Epidermal melanocyte (primary cell): Measurements from ENCODE around the gene HRCT1.
"Not testable (repeated sequence)": the region's sequence is repeated elsewhere in the genome, so short reads cannot be mapped to it uniquely, and the experiment has no call there.

Source experiments
- DNase-seq: peaks from one replicate; pipeline ENCODE4 v3.0.0; 2011; ENCODE audit warnings: low spot score; ENCODE audit not compliant: insufficient read length

Gene HRCT1

DNA sequence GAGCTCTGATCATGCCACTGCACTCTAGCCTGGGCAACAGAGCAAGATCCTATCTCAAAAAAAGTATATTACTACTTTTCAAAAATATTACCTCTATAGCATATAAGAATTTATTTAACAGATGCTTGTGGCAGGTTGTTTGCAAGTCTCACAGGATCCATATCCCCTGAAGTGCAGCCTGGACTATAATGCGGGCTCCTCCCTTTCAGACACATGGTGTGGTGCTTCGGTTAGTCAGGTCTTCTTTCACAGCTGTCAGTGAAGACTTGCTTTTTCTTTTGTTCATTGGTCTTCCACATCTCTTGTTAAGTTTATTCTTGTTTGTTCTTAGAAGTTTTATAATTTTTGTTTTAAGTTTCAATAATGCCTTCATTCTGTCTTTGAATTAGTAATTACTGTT is 9.4 kb upstream of the HRCT1 start:
- no peak for DNase-seq

DNA sequence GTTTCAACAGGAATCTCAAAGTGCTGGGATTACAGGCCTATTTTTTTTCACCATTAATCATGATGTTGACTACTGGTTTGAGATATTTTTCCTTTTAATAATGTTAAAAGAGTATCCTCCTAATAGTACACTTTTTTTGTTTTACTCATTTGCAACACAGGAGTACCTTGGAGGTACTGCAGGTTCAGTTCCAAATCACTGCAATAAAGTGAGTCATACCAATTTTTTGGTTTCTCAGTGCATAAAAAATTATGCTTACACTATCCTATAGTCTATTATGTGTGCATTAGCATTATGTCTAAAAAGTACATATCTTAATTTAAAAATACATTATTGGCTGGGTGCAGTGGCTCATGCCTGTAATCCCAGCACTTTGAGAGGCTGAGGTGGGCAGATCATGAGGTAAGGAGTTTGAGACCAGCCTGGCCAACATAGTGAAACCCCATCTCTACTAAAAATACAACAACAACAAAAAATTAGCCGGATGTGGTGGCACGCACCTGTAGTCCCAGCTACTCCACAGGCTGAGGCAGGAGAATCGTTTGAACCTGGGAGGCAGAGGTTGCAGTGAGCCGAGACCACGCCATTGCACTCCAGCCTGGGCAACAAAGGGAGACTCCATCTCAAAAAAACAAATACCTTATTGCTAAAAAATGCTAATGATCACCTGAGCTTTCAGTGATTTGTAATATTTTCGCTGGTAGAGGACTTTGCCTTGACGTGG is 8.5 kb upstream of the HRCT1 start:
- DNase-seq, result not testable (repeated sequence)

DNA sequence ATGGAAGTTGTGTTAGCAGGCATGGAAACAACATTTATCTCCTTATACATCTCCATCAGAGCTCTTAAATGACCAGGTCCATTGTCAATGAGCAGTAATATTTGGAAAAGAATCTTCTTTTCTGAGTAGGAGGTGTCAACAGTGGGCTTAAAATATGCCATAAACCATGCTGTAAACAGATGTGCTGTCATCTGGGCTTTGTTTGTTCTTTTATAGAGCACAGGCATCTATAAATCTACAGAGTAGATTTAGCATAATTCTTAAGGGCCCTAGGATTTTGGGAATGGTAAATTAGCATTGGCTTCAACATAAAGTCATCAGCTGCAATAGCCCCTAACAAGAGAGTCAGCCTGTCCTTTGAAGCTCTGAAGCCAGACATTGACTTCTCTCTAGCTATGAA is 7.7 kb upstream of the HRCT1 start:
- DNase-seq, result no peak

DNA sequence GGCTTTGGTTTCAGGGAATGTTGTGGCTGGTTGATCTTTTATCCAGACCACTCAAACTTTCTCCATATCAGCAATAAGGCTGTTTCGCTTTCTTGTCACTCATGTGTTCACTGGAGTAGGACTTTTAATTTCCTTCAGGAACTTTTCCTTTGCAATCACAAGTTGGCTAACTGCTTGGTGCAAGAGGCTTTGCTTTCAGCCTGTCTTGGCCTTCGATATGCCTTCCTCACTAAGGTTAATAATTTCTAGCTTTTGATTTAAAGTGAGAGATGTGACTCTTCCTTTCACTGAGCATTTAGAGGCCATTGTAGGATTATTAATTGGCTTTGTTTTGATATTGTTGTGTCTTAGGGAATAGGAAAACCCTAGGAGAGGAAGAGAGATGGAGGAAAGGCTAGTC is 7.0 kb upstream of the HRCT1 start:
- no peak for DNase-seq

DNA sequence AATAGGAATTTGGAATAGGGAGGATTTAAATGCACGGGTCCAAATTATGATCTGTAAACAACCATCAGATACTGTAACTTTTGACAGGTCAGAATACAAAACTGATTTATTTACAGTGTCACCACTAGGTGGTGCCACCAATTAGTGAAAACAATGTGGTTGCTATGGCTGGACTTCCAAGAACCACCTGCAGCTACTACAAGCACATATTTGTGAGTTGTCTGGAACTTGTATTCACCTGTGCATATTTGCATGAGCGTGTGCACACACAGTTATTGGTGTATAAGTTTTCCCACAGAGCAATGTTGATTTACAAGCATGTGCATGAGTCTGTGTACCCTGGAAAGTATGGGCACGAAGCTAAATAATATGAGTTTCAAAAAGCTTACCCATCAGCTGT is 3.0 kb upstream of the HRCT1 start:
- DNase-seq, result no peak

DNA sequence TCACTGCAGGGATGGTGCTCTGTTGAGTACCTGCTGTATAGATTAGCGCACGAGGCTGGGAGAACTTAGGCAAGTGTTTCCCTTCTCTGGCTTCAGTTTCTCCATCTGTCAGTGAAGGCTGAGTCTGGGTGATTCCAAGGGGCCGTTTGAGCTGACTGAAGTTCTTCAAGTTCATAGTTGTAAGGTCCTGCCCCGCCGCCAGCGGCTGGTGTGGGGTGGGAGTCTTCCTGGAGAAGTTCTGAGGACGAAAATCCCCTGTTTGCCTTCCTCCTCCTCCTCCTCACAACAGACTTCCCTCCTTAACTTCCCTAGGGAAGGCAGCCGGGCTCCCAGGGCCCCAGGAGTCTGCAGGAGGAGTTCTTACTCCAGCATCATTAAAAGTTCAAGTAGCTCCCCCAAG is 1.7 kb upstream of the HRCT1 start:
- DNase-seq, result no peak

DNA sequence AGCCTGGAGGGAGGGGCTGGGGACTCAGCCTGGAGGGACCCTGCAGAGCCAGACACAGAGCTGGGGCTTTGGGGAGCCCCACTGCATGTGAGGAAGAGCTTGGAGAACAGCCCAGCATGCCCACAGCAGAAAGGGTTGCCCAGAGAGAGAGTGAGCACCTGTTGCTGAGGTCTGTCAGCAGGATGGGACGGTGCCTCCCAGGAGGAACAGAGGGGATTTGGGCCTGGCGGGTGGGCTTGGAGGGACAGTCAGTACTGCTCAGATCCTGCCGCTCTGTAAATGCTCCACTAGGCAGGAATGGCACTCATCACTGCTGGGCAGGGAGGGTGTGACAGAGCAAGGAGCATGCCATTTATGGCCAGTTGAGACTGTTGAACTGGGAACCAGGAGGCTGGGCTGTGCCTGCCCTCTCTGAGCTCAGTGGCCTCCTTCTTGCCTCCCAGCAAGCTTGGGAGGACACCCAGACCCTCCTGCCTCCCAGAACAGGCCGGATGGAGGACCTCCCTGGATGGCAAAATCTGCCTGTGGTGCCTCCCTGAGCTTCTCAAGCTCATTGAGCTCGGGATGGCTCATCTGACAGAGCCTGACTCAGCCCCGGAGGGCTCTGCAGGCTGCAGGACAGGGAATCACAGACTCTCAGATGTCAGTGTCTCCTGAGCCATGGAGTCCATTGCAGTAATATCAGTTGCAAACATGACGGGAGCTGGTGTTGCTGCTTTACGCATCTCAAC is 786 bp upstream of the HRCT1 start:
- DNase-seq, result no peak

DNA sequence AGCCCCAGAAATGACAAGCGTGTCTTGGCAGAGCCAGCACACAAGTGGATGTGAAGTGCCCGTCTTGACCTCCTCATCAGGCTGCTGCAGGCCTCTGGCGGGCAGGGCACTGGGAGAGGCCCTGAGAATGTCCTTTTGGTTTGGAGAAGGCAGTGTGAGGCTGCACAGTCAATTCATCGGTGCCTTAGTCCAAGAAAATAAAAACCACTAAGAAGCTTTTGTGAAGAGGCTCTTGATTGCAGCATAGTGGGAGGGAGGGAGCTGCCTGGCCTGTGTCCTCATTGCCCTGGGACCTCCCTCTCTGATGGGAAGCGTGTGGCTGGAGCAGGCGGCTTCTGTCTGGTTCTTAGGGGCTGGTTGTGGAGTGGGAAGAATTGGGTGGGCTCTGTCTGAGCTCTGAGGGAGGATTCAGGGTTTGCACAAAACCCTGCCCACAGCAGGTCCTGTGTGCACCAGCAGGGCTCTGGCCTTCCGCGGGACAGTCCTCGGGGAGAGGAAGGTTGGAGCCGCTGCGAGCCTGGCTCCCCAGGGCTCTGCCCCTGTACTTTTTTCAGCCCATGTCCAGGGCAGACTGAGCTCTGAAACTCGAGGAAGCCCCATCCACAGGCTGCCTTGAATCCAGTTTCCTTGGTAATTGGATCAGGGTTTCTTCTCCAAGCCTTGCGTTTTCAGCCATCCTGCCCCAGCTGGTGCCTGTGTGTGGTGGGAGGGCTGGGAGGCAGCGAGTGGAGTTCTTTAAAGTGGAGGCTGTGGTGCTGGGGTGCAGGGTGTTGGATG is 1.1 kb downstream of the HRCT1 start:
- no peak for DNase-seq

DNA sequence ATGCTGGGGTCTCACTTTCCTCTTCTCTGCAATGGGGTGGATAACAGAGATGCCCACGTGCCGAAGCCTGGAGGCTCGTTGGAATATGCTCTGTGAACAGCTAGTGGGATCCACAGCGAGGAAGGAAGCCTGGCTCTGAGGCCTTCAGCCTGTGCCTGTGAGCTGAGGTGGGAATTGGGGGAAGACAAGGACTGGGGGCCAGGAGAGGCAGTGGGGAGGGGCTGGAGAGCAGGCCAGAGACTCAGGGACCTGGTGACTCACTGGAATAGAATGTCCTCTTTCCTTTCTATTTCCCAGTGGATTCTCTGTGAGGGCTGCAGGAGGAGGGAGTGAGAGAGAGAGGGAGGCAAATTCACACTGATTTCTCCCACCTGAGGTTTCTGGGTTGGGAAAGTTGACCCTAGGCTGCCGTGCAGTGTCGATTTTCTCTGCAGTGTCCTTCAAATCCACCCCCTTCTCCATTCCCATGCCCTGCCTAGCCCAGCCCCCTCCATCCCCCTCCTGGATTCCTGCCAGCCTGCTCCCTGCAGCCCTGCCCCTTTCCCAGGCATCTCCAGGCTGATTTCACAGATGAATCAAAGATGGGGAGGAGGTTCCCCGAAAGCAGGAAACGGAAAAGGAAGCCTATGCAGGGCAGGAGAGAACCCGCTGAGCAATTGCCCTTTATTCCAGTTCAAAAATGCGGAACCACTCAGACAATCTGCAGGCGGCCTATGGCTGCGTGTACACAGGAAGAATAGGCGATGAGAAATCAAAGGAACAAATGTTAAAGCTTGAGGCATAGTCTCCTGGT is 1.9 kb downstream of the HRCT1 start:
- peak; percentile 57 for DNase-seq

DNA sequence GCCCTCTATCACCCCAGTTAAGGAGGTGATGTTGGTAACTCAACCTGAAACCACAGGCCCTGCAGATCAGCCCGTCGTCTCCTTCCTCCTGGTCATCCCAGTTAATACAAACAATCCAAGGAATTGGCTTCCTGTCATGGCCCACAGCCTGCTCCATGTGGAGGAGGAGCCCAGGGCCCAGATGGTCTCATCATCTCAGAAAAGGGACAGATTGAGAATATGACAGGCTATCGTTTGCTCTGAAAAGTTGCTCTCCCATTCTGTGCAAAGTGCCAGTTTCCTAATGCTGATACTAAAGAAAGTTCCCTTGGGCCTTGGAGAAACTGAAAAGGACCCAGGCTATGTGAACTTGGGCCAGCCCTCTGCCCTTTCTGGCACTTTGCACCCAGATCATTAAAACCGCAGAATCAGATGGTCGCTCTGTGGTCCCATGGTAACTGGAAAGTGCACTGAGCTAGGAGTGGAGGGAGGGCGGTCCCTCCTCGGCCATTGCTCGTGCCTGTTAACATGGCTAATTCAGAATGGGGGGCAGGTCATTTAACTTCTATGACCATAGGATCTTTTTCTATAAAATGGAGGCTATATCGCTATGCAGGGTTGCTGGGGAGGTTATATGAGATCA is 2.6 kb downstream of the HRCT1 start:
- no peak for DNase-seq

DNA sequence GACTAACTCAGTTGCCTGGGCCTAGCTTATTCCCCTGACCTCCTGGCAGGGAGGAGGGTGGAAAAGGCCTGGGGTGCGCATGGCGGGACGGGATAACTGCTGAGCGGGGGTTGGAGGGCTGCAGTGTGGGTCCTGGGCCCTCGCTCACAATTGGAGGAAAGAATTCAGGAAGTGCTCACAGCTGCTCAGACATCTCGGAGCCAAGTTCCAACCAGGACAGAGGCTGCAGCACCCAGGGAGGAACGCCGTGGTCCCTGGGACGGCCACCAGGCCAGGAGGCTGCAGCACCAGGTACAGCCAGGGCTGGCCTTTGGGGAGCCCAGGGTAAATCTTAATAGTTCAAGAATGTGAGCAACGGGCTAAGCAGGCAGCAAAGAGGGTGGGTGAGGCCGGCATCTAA is 3.3 kb downstream of the HRCT1 start, which contains the start of gene SPAAR:
Gene SPAAR (plus strand): TSS at position 217 of the 400 bp plus-strand sequence. CDS start 974 bp downstream, outside the sequence.
- no peak for DNase-seq

DNA sequence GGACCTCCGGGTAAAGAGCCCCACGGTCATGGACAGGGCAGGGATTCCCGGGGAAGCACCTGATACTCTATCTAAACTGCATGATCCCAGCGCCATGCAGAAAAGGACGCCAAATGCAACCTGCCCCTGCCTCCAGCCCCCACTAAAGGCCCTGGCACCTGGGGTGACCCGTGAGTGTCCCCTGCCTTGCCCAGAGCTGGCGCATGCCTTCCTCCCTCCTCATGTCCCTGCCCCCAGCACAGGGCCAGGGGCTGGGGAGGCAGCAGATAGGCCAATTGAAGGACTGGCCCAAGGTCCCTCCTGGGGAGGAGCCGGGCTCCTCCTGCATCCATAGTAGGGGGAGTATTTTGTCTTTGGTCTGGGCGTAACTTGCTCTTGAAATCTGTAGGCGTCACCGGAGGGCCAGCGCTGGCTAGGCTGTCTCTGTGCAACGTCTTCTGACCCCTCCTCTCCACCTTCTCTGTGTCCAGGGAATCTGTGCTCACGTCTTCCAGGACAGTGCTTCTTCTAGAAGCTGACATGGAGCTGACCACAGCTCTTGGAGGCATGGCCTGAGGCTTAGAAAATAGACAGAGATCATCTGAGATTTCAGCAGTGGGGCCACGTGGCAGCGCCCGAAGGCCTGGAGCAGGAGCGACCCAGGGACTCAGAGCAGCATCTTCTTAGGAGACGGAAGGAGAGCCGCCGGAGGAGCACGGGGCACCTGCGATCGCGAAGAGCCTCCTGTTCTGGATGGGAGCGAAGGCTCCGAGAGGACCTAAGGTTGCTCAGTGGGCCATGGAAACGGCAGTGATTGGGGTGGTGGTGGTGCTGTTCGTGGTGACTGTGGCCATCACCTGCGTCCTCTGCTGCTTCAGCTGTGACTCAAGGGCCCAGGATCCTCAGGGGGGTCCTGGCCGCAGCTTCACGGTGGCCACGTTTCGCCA is 3.9 kb downstream of the HRCT1 start:
- DNase-seq, result no peak

DNA sequence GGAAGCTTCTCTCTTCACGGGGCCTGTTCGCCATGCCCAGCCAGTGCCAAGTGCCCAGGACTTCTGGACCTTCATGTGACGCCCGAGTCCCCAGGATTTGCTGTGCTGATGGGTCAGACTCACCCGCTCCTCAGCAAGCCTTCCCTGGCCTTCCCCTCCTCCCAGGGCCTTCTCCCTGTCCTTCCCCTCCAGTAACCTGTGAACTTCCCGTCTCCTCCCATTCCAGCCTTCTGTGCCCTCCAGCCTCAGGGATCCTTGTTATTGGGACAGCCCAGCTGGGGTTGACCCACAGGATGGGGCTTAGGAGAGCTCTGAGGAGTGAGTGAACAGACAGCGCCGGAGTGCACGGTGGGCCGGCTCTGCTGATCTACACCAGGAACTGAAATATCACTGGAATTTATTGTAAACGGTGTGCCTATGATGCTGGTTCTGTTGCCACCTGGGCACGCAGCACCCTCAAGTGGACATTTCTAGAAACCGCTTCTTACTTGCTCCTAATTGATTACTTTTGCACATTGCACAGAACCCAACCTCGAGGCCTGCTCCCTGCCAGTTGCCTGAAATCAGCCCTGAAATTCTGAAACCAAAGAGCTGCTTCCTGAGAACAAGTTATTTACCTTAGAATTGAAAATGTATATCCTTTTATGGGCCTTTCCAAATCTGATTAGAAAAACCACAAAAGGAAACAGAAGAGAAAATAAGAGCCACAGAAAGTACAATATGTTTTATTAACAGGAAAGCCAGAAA is 4.8 kb downstream of the HRCT1 start:
- no peak for DNase-seq

DNA sequence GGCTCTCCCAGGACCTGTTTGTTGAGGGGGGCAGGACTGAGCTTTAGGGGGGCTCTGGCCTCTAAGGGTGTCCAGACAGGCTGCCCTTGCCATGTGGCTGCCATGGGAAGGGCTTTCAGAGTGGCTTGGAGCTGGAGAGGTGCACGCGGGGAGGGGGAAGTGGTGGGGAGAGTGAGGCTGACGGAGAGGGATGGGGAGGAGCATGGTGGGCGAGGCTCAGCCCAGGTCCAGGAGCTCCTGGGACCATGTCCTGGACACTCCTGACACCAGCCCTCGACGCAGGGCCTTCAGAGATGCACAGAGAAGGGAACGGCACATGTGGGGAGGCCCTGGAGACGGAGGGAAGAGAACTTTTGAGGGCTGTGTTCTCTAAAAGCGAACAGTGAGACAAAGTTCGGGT is 5.7 kb downstream of the HRCT1 start:
- no peak for DNase-seq

DNA sequence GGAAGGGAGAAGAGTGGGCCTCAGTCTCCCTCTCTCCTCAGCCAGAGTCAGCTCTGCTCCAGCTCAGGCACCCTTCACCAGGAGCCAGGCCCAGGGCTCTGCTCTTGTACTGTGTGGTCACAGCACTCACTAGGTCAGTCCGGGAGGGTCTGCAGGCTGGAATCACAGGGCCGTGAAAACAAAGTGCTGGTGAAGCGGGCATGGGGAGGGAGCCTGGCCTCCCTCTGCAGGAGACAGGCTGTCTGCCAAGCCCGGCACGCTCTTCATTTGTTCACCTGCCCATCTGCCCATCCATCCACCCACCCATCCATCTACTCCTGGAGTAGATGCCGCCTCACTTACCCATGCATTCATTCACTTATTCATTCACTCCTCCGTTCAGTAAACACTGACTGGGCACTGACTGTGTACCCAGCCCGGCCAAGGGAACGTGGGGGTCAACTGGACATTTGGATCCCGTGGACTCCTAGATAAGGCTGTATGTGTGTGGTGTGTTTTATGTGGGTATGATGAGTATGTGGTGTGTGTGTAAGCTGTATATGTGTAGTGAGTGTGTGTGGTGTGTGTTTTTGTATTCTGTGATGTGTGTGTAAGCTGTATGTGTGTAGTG is 6.9 kb downstream of the HRCT1 start:
- DNase-seq, result no peak

DNA sequence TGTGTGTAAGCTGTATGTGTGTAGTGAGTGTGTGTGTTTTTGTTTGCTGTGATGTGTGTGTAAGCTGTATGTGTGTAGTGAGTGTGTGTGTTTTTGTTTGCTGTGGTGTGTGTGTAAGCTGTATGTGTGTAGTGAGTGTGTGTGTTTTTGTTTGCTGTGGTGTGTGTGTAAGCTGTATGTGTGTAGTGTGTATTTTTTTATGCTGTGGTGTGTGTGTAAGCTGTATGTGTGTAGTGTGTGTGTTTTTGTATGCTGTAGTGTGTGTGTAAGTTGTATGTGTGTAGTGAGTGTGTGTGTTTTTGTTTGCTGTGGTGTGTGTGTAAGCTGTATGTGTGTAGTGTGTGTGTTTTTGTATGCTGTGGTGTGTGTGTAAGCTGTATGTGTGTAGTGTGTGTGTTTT is 7.4 kb downstream of the HRCT1 start:
- not testable (repeated sequence) for DNase-seq

DNA sequence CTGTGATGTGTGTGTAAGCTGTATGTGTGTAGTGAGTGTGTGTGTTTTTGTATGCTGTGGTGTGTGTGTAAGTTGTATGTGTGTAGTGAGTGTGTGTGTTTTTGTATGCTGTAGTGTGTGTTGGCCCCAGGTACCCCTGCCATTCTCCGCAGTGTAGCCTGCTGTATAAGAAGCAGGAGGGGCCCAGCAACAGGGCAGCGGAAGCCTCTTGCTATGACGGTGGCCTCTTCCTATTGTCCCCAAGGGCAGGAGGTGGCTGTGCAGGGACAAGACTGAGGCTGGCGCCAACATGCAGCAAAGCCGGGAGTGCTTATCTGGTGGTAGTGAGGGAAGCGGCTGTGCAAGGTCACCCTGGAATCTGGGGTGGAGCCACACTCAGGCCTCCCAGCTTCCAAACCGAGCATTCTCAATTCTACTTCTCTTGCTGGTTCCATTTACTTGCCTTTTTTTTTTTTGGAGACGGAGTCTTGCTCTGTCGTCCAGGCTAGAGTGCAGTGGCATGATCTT is 8.4 kb downstream of the HRCT1 start:
- DNase-seq, result no peak

DNA sequence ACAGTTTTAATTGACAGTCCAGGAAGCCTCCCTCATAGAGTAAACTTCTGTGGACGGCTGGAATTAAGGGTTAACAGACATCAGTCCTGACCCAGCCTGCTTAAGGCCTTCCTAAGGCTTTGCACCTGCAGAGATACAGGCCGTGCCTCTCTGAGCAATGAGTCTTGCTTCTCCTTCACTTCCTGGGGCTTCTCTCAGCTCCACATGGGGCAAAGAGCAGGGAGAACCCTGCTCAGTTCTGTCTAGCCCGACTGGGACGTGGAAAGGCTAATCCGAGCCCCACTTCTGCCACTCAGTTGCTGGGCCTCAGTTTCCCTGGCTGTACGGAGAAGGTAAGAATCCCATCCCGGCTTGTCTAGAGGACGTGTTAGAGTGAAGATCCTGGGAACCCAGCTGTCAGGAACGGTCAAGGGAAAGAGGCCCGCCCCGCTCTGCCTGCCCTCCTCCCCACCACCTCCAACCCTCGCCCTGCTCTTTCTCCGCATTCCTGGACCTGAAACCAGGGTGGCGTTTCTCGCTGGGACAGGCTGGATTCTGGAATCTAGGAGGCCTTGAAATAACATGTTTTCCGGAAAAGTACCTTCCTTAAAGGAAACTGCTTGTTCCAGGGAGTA is 9.8 kb downstream of the HRCT1 start:
- DNase-seq, result no peak
